ENCODE measurements around the gene CADM1.
"Not testable (repeated sequence)": the region's sequence is repeated elsewhere in the genome, so short reads cannot be mapped to it uniquely, and the experiment has no call there.

CADM1 gene

GRCh38 chr11:115481528-115481927, 22.7 kb downstream of the CADM1 start:
- Mint-ChIP-seq H3K36me3 (ENCODE audit: insufficient read depth) (peaks cover 2% of the 10 kb centered on the region), H3K9me3 (peaks cover 0 to 11% of the 10 kb centered on the region in 2 donors), H3K27ac (no peak overlapping the region), H3K4me1 (ENCODE audit: low read depth in 2 of 2) (no peaks in the 10 kb centered on the region), H3K4me3 (no peak overlapping the region), H3K27me3 (no peaks in the 10 kb centered on the region)
- no peak for ATAC-seq (replicated peaks)
- no peak for DNase-seq

GRCh38 chr11:115480611-115481010, 23.6 kb downstream of the CADM1 start:
- Mint-ChIP-seq H3K4me3 (no peak overlapping the region), H3K36me3 (ENCODE audit: insufficient read depth) (no peaks in the 10 kb centered on the region), H3K27me3 (no peaks in the 10 kb centered on the region), H3K4me1 (ENCODE audit: low read depth in 2 of 2) (no peaks in the 10 kb centered on the region), H3K27ac (no peak overlapping the region), H3K9me3 (peaks cover 0 to 11% of the 10 kb centered on the region in 2 donors)
- DNase-seq = no peak
- ATAC-seq (replicated peaks) = no peak

GRCh38 chr11:115477410-115477809, 26.8 kb downstream of the CADM1 start:
- no peak for ATAC-seq (replicated peaks)
- Mint-ChIP-seq H3K9me3 (peaks cover 0 to 11% of the 10 kb centered on the region in 2 donors), H3K4me3 (no peak overlapping the region), H3K27me3 (no peaks in the 10 kb centered on the region), H3K27ac (no peak overlapping the region), H3K36me3 (ENCODE audit: insufficient read depth) (no peaks in the 10 kb centered on the region), H3K4me1 (ENCODE audit: low read depth in 2 of 2) (no peaks in the 10 kb centered on the region)
- DNase-seq = no peak

GRCh38 chr11:115476463-115477286, 27.5 kb downstream of the CADM1 start:
- Mint-ChIP-seq H3K27ac (no peak overlapping the region), H3K27me3 (peaks cover 0 to 4% of the 10 kb centered on the region in 2 donors), H3K4me1 (ENCODE audit: low read depth in 2 of 2) (no peaks in the 10 kb centered on the region), H3K4me3 (no peak overlapping the region), H3K36me3 (ENCODE audit: insufficient read depth) (no peaks in the 10 kb centered on the region), H3K9me3 (peaks cover 0 to 5% of the 10 kb centered on the region in 2 donors)
- no peak for DNase-seq
- no peak for ATAC-seq (replicated peaks)

GRCh38 chr11:115475564-115475963, 28.7 kb downstream of the CADM1 start:
- H3K4me1 Mint-ChIP-seq (ENCODE audit: low read depth in 2 of 2) = no peaks in the 10 kb centered on the region
- ATAC-seq (replicated peaks) (no peak), DNase-seq (no peak)
- no peaks in the 10 kb centered on the region for H3K36me3 Mint-ChIP-seq (ENCODE audit: insufficient read depth)
- no peak overlapping the region for H3K27ac Mint-ChIP-seq
- H3K9me3 Mint-ChIP-seq = no peaks in the 10 kb centered on the region
- peaks cover 0 to 13% of the 10 kb centered on the region in 2 donors for H3K27me3 Mint-ChIP-seq
- no peak overlapping the region for H3K4me3 Mint-ChIP-seq

GRCh38 chr11:115474306-115474705, 29.9 kb downstream of the CADM1 start:
- not testable (repeated sequence) for H3K4me3 Mint-ChIP-seq; DNase-seq; H3K9me3 Mint-ChIP-seq; H3K4me1 Mint-ChIP-seq (ENCODE audit: low read depth in 2 of 2); H3K27ac Mint-ChIP-seq; ATAC-seq (replicated peaks); H3K36me3 Mint-ChIP-seq (ENCODE audit: insufficient read depth)
- H3K27me3 Mint-ChIP-seq = peaks cover 0 to 13% of the 10 kb centered on the region in 2 donors

- H3K36me3 Mint-ChIP-seq (ENCODE audit: insufficient read depth) = no peaks in the 10 kb centered on the region
- ATAC-seq (replicated peaks) (no peak), DNase-seq (no peak)
- no peak overlapping the region for H3K27ac Mint-ChIP-seq
- H3K4me1 Mint-ChIP-seq (ENCODE audit: low read depth in 2 of 2) = no peaks in the 10 kb centered on the region
- H3K27me3 Mint-ChIP-seq = peaks cover 0 to 13% of the 10 kb centered on the region in 2 donors
- H3K9me3 Mint-ChIP-seq = no peaks in the 10 kb centered on the region
- H3K4me3 Mint-ChIP-seq = no peak overlapping the region
Measured at GRCh38 chr11:115473167-115473566, 31.0 kb downstream of the CADM1 start.

- H3K27me3 Mint-ChIP-seq = peaks cover 0 to 13% of the 10 kb centered on the region in 2 donors
- H3K4me1 Mint-ChIP-seq (ENCODE audit: low read depth in 2 of 2) = no peaks in the 10 kb centered on the region
- no peak for DNase-seq
- H3K4me3 Mint-ChIP-seq = no peak overlapping the region
- H3K9me3 Mint-ChIP-seq = no peaks in the 10 kb centered on the region
- no peaks in the 10 kb centered on the region for H3K36me3 Mint-ChIP-seq (ENCODE audit: insufficient read depth)
- ATAC-seq (replicated peaks) = no peak
- H3K27ac Mint-ChIP-seq = no peak overlapping the region
Measured at GRCh38 chr11:115471367-115471766, 32.8 kb downstream of the CADM1 start.

GRCh38 chr11:115470928-115471327, 33.3 kb downstream of the CADM1 start:
- no peak overlapping the region for H3K4me3 Mint-ChIP-seq

GRCh38 chr11:115469361-115469760, 34.9 kb downstream of the CADM1 start:
- H3K4me3 Mint-ChIP-seq = no peak overlapping the region
- no peaks in the 10 kb centered on the region for H3K4me1 Mint-ChIP-seq (ENCODE audit: low read depth in 2 of 2)
- peaks cover 0 to 13% of the 10 kb centered on the region in 2 donors for H3K27me3 Mint-ChIP-seq
- ATAC-seq (replicated peaks) (no peak), DNase-seq (no peak)
- H3K9me3 Mint-ChIP-seq = no peaks in the 10 kb centered on the region
- no peaks in the 10 kb centered on the region for H3K36me3 Mint-ChIP-seq (ENCODE audit: insufficient read depth)
- no peak overlapping the region for H3K27ac Mint-ChIP-seq

More at GRCh38 chr11:115470928-115471327, 33.3 kb downstream of the CADM1 start:
- ATAC-seq (replicated peaks) (no peak), DNase-seq (no peak)
- H3K27ac Mint-ChIP-seq = no peak overlapping the region
- no peaks in the 10 kb centered on the region for H3K36me3 Mint-ChIP-seq (ENCODE audit: insufficient read depth)
- H3K27me3 Mint-ChIP-seq = peaks cover 0 to 13% of the 10 kb centered on the region in 2 donors
- H3K4me1 Mint-ChIP-seq (ENCODE audit: low read depth in 2 of 2) = no peaks in the 10 kb centered on the region
- H3K9me3 Mint-ChIP-seq = no peaks in the 10 kb centered on the region

GRCh38 chr11:115466122-115466521, 38.1 kb downstream of the CADM1 start:
- Mint-ChIP-seq H3K27me3 (peaks cover 0 to 9% of the 10 kb centered on the region in 2 donors), H3K9me3 (no peaks in the 10 kb centered on the region), H3K4me3 (no peak overlapping the region), H3K4me1 (ENCODE audit: low read depth in 2 of 2) (no peaks in the 10 kb centered on the region), H3K27ac (no peak overlapping the region), H3K36me3 (ENCODE audit: insufficient read depth) (no peaks in the 10 kb centered on the region)
- ATAC-seq (replicated peaks) (no peak), DNase-seq (no peak)

- no peaks in the 10 kb centered on the region for H3K36me3 Mint-ChIP-seq (ENCODE audit: insufficient read depth)
- H3K27ac Mint-ChIP-seq = no peak overlapping the region
- DNase-seq (no peak), ATAC-seq (replicated peaks) (no peak)
- H3K4me3 Mint-ChIP-seq = no peak overlapping the region
- H3K4me1 Mint-ChIP-seq (ENCODE audit: low read depth in 2 of 2) = no peaks in the 10 kb centered on the region
- peaks cover 0 to 5% of the 10 kb centered on the region in 2 donors for H3K27me3 Mint-ChIP-seq
- H3K9me3 Mint-ChIP-seq = no peaks in the 10 kb centered on the region
Measured at GRCh38 chr11:115464269-115464668, 39.9 kb downstream of the CADM1 start.

- Mint-ChIP-seq H3K27me3 (peaks cover 0 to 5% of the 10 kb centered on the region in 2 donors), H3K36me3 (ENCODE audit: insufficient read depth) (no peaks in the 10 kb centered on the region), H3K4me1 (ENCODE audit: low read depth in 2 of 2) (no peaks in the 10 kb centered on the region), H3K9me3 (no peaks in the 10 kb centered on the region), H3K27ac (no peak overlapping the region), H3K4me3 (no peak overlapping the region)
- no peak for ATAC-seq (replicated peaks)
- no peak for DNase-seq
Measured at GRCh38 chr11:115463606-115464005, 40.6 kb downstream of the CADM1 start.

GRCh38 chr11:115462757-115463156, 41.5 kb downstream of the CADM1 start:
- Mint-ChIP-seq H3K4me1 (ENCODE audit: low read depth in 2 of 2) (no peaks in the 10 kb centered on the region), H3K36me3 (ENCODE audit: insufficient read depth) (no peaks in the 10 kb centered on the region), H3K4me3 (no peak overlapping the region), H3K27me3 (peaks cover 0 to 5% of the 10 kb centered on the region in 2 donors), H3K9me3 (no peaks in the 10 kb centered on the region), H3K27ac (no peak overlapping the region)
- no peak for ATAC-seq (replicated peaks)
- DNase-seq = no peak

Data from effector memory CD8-positive, alpha-beta T cell (primary cell).